Hippocampal formation (tissue), 2 donors: Measurements from ENCODE around the gene SLCO4A1.

Source experiments
- DNase-seq, 2 donors: peaks; one replicate each; lab custom pipeline; 2025; lab: John Stamatoyannopoulos, UW

Gene SLCO4A1

GRCh38 chr20:62701161-62702012 lies 59.1 kb downstream of the SLCO4A1 start:
- no peak for DNase-seq

DNA sequence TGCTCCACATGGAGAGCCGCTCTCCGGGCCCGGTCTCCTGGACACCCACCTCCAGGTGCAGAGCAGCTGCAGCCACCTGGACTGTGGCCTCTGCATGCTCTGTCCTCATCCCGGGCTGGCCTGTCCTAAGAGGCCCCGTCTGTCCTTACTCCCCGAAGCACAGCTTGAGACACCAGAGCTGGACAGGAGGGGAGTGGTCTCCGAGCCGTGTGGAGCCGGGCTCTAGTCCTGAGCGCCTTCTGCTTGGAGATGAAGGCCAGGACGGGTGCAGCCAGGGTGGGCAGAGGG lies 59.7 kb downstream of the SLCO4A1 start:
- DNase-seq, result no peak

DNA sequence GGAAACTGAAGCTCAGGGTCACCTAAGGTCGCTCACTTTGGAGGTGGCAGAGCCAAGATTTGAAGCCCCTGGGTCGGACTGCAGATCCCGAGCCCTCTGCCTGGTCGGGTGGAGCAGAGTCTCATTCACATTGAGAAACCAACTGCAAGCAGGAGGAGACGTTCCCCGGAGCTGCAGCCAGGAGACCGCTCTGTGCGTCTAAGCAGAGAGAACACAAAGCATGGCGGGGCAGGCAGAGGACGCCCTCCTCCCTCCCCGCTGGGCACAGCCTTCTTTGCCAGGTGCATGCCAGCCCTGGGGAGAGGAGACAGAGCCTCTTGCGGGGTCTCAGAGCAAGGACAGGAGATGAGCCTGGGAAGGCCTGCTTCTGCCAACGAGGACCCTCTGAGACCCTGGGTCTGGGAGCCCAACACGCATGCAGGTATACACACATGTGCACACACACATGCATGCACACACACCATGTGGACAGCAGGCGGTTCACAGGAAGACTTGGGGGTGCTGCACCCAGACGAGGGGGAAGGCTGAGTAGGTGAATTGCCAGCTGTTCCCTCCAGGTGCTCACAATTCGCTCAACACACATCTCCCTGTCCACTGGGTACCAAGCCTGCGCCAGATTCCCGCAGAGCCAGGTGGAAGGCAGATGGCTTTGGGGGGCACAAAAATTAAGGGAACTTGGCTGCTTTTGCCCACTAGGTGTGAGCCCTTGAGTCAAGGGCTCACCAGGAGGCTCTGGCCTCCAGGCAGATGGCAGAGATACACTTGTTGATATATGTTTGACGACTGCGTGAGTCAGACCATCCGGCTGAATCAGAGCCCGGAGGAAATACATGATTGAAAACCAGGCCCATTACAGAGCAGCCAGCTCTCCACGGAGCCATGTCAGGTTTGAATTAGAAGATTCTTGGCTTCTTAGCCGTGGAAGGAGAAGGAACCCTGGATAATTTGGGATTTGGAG lies 60.9 kb downstream of the SLCO4A1 start:
- no peak for DNase-seq

DNA sequence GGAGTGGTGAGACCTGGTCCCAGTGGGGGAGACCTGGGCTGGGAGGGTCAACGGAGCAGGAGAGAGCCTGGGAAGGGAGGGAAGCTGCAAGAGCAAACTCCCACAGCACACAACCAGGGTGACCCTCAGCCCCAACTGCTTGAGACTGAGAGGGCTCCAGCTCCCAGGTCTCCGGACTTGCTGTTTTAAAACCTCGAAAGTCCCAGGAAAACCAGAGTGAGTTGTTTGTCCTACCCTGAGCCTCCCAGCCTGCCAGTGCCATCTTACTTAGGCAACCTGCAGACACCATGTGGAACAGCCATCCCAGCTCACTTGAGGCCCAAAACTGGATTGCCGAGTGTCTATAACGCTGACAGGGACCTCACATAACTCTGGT lies 61.5 kb downstream of the SLCO4A1 start:
- DNase-seq, result no peak

DNA sequence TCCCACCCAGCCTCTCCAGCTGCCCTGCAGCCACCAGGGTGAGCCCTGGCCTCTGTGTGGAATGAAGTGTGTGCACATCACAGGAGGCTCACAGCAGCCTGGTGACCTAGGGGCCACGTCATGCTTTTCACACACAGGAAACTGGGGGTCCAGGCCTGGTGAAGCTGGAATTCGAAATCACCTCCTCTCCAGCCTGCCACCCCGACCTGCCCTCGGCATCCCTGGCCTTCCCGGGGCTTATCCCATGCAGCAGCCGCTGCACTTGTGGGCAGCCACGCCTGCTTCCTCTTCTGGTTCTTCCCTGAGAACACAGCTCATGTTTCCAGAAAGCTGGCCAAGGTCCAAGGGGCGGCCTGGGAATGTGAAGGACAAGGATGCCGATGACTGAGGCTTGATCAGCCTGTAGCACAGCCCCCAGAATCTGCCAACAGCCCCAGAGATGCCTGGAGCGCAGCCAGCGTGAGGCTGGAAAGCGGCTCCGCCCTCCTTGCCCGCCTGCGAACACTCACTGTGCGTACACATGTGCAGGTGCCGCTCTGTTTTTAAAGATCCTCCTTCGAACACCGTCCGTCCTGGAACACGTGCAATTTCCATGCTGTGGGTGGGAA lies 62.1 kb downstream of the SLCO4A1 start:
- peak in 1 of 2 donors; percentile 10 for DNase-seq

- no peak for DNase-seq
Observed at GRCh38 chr20:62705627-62706026, 63.3 kb downstream of the SLCO4A1 start.

DNA sequence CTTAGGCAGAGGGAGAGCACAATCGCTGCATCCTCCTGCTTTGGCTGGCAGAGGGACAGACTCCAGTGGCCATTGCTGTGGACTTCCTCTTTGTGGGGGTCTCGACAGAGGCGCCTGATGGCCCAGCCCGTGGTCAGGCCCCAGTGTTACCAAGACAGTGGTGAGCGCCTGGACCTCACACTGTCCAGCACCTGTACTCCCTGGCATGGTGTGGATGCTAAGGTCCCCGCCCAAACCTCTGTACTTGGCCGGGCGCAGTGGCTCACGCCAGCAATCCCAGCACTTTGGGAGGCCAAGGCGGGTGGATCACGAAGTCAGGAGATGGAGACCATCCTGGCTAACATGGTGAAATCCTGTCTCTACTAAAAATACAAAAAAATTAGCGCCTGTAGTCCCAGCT lies 64.0 kb downstream of the SLCO4A1 start:
- no peak for DNase-seq

- no peak for DNase-seq
Observed at GRCh38 chr20:62706857-62707256, 64.6 kb downstream of the SLCO4A1 start.

- DNase-seq, result no peak
Observed at GRCh38 chr20:62707276-62707920, 65.1 kb downstream of the SLCO4A1 start.

DNA sequence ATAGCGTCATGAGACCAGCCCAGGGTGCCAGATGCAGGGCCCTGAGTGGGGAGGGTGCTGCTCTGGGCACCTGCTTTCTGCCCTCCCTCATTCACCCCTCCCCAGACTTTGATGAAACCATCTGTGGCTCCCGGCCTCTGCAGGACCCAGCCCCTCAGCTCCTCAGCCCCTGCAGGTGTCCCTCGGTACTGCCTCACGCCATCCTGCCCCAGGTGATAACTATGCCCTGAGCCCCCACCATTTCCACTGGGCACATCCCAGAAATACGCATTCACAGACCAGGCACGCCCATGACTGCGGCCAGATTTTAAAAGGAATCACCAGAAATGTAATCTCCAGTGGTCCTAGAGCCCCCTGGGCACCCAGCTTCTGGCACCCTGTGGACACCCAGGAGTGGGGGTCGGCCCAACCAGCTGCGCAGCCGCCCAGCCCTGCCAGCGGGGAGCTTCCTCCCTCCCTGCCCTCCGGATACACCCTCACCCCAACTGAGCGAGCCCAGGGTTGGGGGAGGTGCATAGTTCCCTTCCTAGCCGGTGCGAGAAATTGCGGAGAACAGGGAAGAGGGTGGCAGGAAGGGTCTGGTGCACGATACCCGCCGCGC lies 65.7 kb downstream of the SLCO4A1 start:
- DNase-seq, result no peak

DNA sequence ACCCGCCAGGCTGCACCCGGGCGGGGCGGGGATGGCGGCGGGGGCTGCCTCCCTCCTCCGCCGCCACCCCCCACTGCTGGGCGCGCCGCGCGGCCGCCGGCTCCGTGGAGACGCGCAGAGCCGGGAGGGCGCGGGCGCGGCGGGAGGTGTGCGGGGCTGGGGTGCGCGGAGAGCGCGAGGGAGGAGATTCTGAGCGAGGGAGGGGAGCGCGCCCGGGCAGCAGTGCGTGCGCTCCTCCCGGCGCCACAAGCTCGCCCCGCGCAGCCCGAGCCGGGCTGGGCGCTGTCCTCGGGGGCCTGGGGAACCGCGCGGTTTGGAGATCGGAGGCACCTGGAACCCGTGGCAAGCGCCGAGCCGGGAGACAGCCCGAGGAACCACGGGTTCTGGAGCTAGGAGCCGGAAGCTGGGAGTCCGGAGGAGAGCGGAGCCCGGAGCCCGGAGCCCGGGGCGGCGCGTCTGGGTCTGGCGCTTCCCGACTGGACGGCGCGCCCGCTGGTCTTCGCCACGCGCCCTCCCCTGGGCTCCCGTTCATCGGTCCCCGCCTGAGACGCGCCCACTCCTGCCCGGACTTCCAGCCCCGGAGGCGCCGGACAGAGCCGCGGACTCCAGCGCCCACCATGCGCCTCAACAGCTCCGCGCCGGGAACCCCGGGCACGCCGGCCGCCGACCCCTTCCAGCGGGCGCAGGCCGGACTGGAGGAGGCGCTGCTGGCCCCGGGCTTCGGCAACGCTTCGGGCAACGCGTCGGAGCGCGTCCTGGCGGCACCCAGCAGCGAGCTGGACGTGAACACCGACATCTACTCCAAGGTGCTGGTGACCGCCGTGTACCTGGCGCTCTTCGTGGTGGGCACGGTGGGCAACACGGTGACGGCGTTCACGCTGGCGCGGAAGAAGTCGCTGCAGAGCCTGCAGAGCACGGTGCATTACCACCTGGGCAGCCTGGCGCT lies 66.6 kb downstream of the SLCO4A1 start, which contains the start of gene NTSR1:
NTSR1 (plus strand) TSS at position 246 of the 946 bp plus-strand sequence; CDS start at position 618, 372 bp downstream.
- DNase-seq, result no peak

DNA sequence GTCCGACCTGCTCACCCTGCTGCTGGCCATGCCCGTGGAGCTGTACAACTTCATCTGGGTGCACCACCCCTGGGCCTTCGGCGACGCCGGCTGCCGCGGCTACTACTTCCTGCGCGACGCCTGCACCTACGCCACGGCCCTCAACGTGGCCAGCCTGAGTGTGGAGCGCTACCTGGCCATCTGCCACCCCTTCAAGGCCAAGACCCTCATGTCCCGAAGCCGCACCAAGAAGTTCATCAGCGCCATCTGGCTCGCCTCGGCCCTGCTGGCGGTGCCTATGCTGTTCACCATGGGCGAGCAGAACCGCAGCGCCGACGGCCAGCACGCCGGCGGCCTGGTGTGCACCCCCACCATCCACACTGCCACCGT lies 67.2 kb downstream of the SLCO4A1 start:
- no peak for DNase-seq

DNA sequence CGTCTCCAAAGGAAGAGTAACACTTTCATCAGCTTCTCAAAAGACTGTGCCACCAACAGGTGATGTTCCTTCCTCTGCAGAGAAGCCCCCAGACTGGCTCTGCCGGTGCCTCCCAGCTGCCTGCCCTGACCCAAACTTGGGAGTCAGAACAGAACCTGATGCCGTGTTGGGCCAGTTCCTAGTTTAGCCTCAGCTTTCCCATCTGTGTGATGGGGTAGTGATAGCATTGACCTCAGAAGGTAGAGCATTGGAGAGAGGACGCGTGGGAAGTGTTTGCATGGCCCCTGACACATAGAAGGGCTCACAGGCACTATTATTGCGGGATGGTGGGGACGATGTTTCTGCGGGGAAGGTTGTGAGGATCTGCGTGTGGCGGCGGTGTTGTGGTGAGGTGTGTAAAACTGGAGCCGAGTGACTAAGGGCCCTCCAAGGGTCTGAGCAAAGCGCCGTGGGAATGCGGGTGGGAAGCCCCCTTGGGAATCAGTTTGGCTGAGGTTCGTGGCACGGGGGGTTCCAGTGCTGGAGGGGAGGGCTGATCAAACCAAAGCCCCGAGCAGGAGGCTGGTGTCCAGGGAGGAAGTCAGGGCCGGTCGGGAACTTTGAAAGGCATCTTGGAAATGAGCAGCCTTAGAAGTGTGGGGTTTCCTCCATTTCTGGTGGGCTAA lies 68.0 kb downstream of the SLCO4A1 start:
- no peak for DNase-seq

DNA sequence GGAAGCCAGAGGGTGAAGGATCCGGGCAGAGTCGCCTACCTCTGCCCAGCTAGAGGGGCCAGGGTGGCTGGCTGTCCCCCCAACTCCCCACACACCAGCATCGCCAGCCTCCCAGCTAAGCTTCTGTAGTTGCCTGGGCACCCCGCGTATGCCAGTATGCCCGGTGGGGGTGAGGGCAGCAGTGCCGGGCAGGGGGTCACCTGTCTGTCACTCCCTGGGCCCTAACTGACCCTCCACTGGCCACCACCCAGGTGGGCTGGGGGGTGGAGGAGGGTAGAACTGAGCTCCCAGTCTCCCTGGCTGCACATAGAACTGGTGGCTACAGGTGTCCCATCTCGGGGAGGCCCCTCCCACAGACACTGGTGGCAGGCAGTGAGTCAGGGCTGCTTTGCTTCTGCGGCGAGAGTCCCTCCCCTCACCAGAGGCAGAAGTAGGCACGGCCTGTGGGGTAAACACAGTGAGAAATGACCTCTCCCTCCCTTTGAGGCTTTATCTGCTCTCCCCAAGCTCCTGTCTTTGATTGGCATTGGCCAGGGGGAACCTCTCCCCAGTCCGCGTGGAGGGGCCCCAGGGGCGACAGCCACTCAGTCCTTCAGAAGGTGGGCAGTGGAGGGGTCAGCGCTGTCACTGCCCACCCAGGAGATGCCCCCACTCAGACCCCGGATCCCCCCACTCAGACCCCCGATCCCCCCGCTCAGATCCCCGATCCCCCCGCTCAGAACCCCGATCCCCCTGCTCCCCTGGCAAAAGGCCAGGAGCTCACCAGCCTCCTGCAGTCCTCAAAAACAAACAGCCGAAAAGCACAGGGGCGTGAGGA lies 68.8 kb downstream of the SLCO4A1 start:
- DNase-seq, result no peak

GRCh38 chr20:62711703-62712101 lies 69.4 kb downstream of the SLCO4A1 start:
- no peak for DNase-seq

- no peak for DNase-seq
Observed at GRCh38 chr20:62712606-62713005, 70.3 kb downstream of the SLCO4A1 start.

- no peak for DNase-seq
Observed at GRCh38 chr20:62714006-62714405, 71.7 kb downstream of the SLCO4A1 start.

DNA sequence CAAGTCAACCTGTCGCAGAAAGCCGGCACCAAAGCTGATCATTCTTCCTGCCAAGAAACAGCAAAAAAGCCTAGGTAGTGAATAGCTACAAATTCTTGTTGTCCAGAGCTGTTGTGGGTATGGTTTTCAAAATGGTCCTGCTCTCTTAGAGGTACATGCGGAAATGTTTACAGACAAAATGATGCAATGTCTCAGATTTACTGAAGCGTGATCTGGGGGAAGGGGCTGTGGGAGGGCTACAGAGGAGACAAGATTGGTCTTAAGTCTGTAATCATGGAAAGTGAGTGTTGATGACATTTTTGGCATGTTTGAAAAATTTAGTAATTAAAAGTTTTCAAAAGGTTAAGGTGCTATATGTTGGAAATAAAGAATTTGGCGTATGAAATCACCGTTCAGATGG lies 72.5 kb downstream of the SLCO4A1 start:
- no peak for DNase-seq

GRCh38 chr20:62715201-62715600 lies 72.9 kb downstream of the SLCO4A1 start:
- no peak for DNase-seq
